CD4-positive, alpha-beta T cell treated with Interleukin-15 for 1 hour (primary cell): ENCODE results near the gene AQR.
"Not testable (repeated sequence)": the region's sequence is repeated elsewhere in the genome, so short reads cannot be mapped to it uniquely, and the experiment has no call there.

Experiments used
- DNase-seq: peaks from one replicate; pipeline ENCODE4 v3.0.0-alpha.2; 2020

Gene AQR

DNA sequence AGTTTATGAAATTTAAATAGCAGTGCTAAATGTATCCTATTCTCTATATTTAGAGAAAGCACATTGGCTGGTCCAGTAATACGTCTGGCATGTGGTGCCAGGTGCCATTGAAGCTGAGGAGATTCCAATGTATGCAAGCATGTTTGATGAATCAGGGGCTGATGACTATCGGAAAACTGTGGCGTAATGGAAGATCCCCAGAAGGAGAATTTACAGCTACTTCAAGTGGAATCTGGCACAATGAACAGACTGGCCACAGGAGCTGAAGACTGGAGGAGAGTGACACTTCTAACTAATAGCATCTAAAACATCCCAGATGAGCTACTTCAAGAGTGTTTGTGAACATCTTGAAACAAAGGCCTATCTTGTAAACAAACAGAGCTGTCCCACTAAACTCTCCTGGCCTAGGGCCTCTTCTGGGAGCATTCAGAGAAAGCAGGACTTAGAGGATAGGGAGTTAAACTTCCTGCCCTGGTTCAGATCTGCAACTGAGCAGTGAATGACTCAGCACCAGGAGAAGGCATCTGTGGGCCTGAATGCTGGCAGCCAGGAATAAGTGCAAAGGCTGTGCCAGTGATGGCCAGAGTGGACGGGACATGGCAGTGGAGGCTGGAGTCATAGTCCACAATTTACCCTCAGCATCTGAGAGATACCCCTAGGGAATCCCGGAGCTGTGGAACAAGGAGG is 159.0 kb downstream of the AQR start:
- no peak for DNase-seq

DNA sequence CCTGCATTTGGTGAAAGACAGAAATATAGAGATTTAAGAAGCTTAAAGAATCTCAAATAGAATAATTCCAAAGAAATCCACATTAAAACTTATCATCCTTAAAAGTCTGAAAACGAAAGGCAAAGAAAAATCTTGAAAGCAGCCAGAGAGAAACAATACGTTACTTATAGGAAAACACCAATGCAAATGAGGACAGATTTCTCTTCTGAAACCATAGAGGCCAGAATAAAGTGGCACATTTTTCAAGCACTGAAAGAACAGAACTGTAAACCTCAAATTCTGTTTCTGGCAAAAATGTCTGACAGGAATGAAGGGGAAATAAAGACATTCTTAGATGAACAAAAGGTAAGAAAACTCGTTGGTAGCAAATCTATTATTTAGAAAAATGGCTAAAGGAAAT is 160.4 kb downstream of the AQR start:
- DNase-seq, result no peak

DNA sequence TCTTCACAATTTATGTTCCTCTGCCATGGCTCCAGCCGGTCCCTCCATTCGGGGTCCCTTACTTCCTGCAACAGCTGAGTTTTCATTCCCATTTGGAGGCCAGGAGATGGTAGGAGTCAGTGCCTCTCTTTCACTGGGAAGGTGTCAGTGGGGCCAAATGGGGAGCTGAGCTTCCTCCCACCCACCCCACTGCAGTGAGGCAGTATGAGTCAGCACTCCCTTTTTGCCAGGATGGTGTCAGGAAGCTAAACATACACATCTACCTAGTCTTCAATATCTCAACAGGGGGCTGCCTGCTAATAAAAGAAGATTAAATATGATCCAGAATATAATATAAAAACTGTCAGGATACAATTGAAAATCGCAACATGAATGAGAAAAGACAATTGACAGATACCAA is 161.5 kb downstream of the AQR start:
- DNase-seq, result no peak

DNA sequence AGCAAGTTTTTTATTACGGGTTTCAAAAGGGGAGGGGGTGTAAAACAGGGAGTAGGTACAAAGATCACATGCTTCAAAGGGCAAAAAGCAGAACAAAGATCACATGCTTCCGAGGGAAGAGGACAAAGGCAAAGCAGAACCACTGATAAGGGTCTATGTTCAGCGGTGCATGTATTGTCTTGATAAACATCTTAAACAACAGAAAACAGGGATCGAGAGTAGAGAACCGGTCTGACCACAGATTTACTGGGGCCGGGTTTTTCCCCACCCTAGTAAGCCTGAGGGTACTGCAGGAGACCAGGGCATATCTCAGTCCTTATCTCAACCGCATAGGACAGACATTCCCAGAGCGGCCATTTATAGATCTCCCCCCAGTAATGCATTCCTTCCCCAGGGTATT is 162.3 kb downstream of the AQR start:
- DNase-seq, result not testable (repeated sequence)

DNA sequence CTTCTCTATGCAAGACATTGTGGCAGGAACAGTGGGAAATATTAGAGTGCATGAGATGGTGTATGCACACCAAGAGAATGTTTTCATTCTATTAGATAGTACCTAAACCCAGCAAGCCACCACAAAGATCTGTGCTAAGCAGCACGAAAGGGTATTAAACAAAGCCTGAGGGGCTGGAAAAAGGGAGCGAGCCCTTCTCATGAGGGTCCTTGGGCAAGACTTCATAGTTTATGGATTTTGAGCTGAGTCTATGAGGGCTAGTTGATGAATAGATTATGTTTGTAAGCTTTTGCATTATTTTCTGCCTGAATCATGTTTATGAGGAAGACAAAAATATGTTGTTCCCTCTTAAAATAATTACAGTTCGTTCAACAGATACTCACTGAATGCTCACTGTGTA is 164.8 kb downstream of the AQR start:
- no peak for DNase-seq

DNA sequence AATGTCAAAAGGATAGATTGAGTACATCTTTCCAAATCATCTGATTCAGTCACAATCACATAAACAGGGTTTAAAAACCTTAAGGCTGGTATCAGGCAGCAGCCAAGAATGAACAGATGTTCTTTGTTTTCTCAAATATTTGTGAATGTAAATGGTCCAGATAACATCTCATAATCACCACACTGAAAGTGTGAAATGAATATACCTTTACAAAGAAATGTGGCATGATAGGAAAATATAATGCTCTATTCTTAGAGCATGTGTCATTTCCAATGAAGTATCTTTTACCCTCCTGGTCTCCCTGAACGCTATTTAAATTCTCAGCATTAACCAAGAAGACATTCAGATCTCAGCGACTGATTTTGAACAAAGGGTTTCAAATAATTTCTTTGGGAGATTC is 165.4 kb downstream of the AQR start:
- no peak for DNase-seq

DNA sequence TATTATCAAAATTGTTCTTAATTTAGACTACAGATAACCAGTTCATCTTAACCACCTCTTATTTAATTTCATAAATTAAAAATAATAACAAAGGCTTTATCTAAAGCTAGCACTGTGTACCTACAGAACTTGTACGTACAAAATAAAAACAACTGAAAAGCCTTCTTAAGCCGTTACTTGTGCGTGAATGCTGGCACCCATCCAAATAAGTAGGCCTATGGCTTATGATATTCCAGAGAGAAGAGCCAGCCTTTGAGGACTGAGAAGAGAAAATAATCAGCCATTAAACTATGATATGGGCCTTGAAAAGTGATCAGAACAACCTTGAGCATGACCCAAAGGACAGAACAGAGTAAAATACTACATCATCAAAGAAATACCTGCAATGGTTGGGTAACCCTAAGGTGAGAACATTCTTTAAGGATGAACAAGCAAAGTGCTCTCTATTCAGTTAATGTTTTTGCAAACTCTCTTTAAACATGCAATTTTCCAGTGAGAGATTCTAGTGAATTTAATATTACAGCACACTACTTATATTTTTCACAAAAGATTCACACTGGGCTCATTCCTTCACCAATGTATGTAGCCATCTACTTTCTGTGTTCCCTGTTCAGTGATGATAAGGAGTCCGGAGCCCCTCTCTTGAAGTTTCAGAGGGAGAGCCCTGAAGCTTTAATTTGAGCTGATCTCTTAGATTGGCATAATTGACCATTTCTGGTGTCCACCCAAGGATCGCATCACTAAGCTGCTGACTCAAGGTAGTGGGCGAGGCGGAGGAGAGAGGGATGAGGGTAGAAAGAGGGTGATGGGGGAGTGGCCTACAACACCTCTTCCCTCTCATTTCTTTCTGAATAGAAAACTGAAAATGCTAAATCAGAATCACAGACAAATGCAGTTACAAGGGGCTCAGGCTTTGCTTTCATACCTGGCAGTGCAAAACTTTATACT is 166.5 kb downstream of the AQR start:
- DNase-seq, result no peak

DNA sequence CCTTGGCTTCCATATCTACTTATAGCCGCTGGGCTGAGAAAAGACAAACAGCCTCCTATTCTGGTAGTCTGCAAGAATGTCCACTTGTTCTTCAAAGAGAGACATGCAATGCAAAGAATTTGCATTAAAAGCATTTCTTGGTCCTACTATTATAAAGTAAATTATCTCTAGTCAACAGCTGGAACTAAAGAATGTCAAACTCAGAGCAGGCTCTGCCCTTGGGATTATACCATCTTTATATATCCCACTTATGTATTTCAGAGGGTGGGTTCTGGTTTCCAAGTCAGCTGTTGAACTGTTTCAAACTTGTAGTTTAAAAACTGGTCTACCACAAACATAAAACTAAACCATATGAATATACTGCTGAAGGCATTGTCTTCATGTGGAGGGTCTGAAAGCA is 167.2 kb downstream of the AQR start:
- DNase-seq, result no peak
